ENCODE measurements around the gene AQP12B. TPM values are rescaled to one million over a fixed set of nuclear protein-coding genes. Genes with fewer than 3 reads are reported as not detected.

AQP12B gene
- total and polyA plus RNA-seq, 9 of the 15 experiments (the other 6 are each of a cell fraction or from before 2014, with no cell fraction given): not detected

DNA sequence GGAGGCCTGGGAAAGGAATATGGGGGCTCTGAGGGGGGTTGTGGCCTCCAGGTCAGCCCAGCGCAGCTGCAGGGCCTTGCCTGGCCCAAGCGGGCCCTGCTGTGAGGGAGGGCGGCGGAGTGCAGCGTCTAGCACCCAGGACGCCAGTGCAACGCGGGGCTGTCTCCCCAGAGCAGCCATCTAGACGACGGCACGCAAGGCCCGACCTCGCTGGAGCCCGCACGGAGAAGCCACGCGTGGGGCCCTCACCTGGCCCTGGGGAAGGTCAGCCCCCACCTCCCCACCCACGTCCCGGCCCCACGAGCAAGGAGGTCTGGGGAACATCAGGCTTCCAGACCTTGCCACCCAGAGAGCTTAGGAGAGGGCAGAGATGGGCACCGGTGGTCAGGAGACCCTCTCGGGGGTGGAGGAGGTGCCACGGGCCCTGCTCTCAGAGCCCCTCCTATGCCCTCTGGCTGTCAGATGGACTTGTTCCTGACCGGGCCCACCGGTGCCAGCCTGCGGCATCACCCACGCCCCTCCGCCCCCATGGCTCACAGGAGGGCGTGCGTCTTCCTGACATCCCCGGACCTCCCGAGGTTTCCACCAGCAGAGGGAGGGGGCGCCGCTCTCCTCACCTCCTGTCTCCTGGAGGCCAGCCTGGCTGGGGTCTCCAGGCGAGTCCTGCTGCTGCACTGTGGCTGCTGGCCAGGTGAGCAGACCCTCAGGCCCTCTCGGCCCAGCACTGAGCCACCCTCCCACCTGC is 40.5 kb downstream of the AQP12B start:
- BruUV-seq (replicated peaks): no TSS peak
- no peak for FAIRE-seq
- no peaks in the 10 kb centered on the region for H3K9me1 ChIP-seq (ENCODE audit: control insufficient read depth, insufficient read depth, low read length)
- in situ Hi-C loops (cut with MboI): no loop called here
- H3K27ac ChIP-seq (ENCODE audit: extremely low read depth, low read depth, low read length): no peak overlapping the region
- ChIA-PET CTCF (ENCODE audit: low intra/inter-chr PET ratio) (no interaction called here), POLR2A (no interaction called here)
- H3K4me2 ChIP-seq (ENCODE audit: insufficient read depth, low read length): no peak overlapping the region
- H3K9ac ChIP-seq (ENCODE audit: insufficient read depth in 1 of 2, low read depth in 2 of 2, low read length in 2 of 2): no peak overlapping the region
- H3K4me3 ChIP-seq: no peak overlapping the region
- no peak overlapping the region for H2AFZ ChIP-seq (ENCODE audit: low read depth, low read length)
- no peak for ATAC-seq
- no peaks in the 10 kb centered on the region for H4K20me1 ChIP-seq (replicated peaks; ENCODE audit: control insufficient read depth, insufficient read depth, low read length)
- intact Hi-C loops (cut with micrococcal nuclease): no loop called here
- TF ChIP-seq, protein P1, sequence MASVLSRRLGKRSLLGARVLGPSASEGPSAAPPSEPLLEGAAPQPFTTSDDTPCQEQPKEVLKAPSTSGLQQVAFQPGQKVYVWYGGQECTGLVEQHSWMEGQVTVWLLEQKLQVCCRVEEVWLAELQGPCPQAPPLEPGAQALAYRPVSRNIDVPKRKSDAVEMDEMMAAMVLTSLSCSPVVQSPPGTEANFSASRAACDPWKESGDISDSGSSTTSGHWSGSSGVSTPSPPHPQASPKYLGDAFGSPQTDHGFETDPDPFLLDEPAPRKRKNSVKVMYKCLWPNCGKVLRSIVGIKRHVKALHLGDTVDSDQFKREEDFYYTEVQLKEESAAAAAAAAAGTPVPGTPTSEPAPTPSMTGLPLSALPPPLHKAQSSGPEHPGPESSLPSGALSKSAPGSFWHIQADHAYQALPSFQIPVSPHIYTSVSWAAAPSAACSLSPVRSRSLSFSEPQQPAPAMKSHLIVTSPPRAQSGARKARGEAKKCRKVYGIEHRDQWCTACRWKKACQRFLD (CRISPR knock-in tag; IDR thresholded peaks at IDR 0.05): no peak
- no peak for TF ChIP-seq ZNF696 (CRISPR knock-in tag; conservative IDR thresholded peaks at IDR 0.05)
- TF ChIP-seq FIP1L1 (IDR thresholded peaks at IDR 0.05; ENCODE audit: low read depth, low read length, poor library complexity, severe bottlenecking): no peak
- TF ChIP-seq ARID3B (CRISPR knock-in tag; IDR thresholded peaks at IDR 0.05; ENCODE audit: borderline replicate concordance): no peak
- no peak for TF ChIP-seq HOXB6 (CRISPR knock-in tag; IDR thresholded peaks at IDR 0.05; ENCODE audit: borderline replicate concordance)
- TF ChIP-seq SIN3B (IDR thresholded peaks at IDR 0.05; ENCODE audit: low read depth): no peak
- TF ChIP-seq HDAC1 (IDR thresholded peaks at IDR 0.05): no peak
- TF ChIP-seq USF1 (CRISPR knock-in tag; IDR thresholded peaks at IDR 0.05): no peak
- TF ChIP-seq SIN3A (IDR thresholded peaks at IDR 0.05; ENCODE audit: borderline replicate concordance in 2 of 2, control insufficient read depth in 1 of 2, low read depth in 2 of 2, low read length in 2 of 2): no peak
- TF ChIP-seq POU5F1 (IDR thresholded peaks at IDR 0.05; ENCODE audit: borderline replicate concordance, low read depth, low read length, partially characterized antibody): no peak
- 23% methylated on average over 4 of the region's 36 CpGs for WGBS (ENCODE audit: insufficient coverage, low coverage, missing lambda C conversion rate)
- peaks cover 0 to 4% of the 10 kb centered on the region in 2 experiments; a peak in 1 of 5 replicates for H3K4me1 ChIP-seq (replicated peaks in 1 of 2; ENCODE audit: control insufficient read depth in 2 of 2, insufficient read depth in 2 of 2, low read length in 2 of 2)
- H3K9me3 ChIP-seq (replicated peaks; ENCODE audit: control insufficient read depth, insufficient read depth, low read depth, low read length): no peaks in the 10 kb centered on the region
- H3K27me3 ChIP-seq (ENCODE audit: control insufficient read depth in 2 of 2, insufficient read depth in 2 of 2, low read length in 2 of 2): peaks cover 12 to 56% of the 10 kb centered on the region in 2 experiments; a peak in 4 of 5 replicates
- DNase-seq (ENCODE audit: extremely low read depth in 1 of 4, low spot score in 3 of 4): no peak
- H3K79me2 ChIP-seq (ENCODE audit: control insufficient read depth, insufficient read depth, low read length): no peaks in the 10 kb centered on the region
- H3K36me3 ChIP-seq (ENCODE audit: control insufficient read depth, insufficient read depth, low read length): no peaks in the 10 kb centered on the region
